SU-DHL-6 (cell line): ENCODE results near the gene TPK1.

ENCODE experiments used
- CTCF ChIP-seq: fragments of 200-600 bp; sonication (generic); IDR thresholded peaks from one replicate; pipeline ENCODE4 v1.5.1; 2017; ENCODE audit warnings: antibody characterized with exemption, mild to moderate bottlenecking, low read length, moderate library complexity; ENCODE audit not compliant: insufficient read depth, poor library complexity, severe bottlenecking
- EZH2phosphoT487 ChIP-seq: fragments of 200-600 bp; sonication (generic), shearing (Covaris generic); conservative IDR thresholded peaks from 2 replicates; pipeline ENCODE4 v1.6.1; 2018; ENCODE audit warnings: mild to moderate bottlenecking, antibody characterized with exemption, low read length, moderate library complexity, mixed read lengths

DNA sequence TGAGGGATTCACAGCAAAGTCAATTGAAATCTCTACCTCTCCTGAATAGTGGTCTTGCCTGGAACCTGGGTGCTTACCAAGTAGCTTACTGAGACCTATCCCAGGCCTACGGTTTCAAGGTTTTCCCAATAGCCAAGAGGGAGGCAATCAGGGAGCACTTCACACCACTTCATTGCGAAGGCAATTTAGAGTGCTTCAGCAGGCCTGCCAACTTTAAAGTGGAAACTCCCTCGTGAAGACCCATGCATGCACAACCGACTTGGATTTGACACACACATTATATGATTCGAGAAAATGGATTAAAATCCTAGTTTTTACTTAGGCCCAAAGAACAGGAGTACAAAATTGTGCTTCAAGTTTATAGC, 380.8 kb downstream of the TPK1 start:
- TF ChIP-seq CTCF (no peak), EZH2phosphoT487 (no peak)
